GM19193 (cell line): ENCODE measurements around the gene NOTCH1.

ENCODE experiments used
- POLR2A ChIP-seq: IDR thresholded peaks from 4 replicates; pipeline ENCODE4 v1.6.1; 2011; ENCODE audit not compliant: insufficient read depth, insufficient read length; ENCODE audit errors: extremely low read depth

Gene NOTCH1

DNA sequence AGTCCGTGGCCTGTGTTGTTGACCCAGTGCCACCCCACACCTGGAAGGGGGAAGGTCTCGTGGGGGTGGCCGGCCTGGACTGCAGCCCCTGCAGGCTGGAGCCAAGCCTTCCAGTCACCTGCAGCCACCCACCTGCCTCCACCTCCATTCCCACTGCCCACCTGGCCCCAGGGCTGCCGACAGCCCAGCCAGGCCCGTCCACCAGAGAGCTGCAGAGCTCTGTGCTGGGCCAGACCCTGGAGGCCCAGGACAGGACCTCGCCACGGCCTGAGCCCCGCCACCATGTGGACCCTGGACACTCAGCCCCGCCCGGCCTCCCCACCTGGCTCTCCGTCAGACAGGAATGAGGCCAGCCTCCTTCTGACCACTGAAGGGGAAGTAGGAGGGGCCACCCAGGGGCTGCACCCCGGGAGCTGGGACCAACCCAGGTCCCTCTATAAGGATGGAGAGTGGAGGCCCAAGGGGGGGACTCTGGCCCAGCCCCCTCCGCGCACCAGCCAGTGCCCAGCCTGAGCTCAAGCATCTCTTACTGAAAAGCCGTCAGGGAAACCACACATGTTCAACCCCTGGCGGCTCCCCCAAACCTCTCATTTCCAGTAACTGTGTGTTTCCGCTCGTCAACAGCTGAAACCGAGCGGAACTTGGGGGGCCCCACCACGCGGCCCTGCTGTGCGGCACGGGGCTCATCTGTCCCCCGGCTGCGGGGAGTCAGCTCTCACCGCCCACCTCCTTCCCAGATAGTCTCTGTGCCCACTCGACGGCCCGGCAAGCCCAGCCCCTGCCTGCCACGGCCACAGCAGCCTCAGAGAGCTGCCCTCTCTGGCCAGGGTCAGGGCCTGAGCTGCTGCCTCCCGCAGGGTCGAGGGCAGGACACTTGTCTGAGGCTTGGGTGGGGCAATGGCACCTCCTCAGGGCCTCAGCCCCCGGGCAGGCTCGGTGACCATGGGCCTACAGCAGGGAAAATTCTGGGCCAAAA lies 12.8 kb downstream of the NOTCH1 start:
- no peak for TF ChIP-seq POLR2A

- no peak for TF ChIP-seq POLR2A
Observed at GRCh38 chr9:136531904-136532798, 13.7 kb downstream of the NOTCH1 start.

DNA sequence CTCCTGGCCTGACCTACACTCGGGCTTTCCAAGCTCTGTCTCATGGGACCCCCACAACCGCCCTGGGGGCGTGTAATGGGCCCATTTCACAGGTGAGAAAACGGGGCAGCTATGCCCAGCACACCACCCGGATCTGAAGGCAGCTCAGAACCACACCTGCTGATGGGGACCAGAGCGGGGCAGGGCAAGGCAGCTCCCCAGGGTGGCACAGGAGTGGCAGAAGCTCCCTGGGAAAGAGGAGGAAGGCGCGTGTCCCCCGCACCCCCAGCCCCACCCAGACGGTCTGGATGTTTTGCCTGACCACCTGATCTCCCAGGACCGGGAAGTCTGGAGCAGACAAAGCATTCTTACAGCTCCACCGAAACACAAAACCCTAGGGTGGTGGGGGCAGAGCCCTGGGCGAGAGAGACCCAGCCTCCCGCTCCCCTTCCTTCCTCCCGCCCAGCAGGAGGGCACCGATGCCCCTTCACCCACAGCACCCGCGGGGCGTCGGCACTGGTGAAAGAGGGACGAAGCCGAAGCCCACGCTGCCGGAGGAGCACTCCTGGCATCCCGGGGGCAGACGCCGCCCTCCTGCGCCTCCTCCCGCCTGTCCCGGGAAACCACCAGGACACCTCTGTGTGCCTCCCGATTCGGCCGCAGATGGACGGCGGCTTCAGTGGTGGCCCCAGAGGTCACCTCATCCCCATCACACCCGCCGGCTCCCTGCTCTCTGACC lies 14.5 kb downstream of the NOTCH1 start:
- no peak for TF ChIP-seq POLR2A

DNA sequence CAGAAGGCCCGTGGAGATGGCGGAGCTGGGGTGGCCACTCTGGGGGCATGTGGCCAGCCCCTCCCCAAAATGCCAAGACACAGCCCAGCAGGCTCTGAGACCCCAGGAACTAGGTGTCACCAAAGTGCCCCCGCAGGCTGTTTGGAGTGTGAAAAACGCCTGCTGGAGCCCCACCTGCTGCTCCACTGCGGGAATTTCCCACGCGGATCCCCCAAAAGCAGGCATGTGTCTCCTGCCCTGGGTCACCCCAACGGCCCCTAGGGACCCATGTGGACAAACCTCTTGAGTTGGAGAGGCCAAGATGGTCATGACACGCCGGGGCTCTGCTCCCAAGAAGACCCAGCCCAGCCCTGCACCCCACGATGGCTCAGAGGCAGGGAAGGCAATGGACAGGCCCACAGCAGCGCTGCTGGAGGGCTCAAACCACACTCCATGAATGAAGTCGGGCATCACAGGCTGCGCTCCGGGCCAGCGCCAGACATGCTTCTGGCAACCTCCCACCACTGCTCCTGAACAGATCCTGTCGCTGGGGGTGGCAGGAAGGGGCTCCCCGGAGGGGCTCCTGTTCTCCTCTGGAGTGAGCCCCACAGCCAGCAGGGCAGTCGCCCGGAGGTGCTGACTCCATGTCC lies 15.3 kb downstream of the NOTCH1 start:
- TF ChIP-seq POLR2A = no peak

GRCh38 chr9:136529516-136530460 lies 16.1 kb downstream of the NOTCH1 start:
- no peak for TF ChIP-seq POLR2A

- TF ChIP-seq POLR2A = no peak
Observed at GRCh38 chr9:136528716-136529341, 17.0 kb downstream of the NOTCH1 start.

- TF ChIP-seq POLR2A = no peak
Observed at GRCh38 chr9:136527721-136528710, 17.8 kb downstream of the NOTCH1 start.

- TF ChIP-seq POLR2A = no peak
Observed at GRCh38 chr9:136527131-136527530, 18.7 kb downstream of the NOTCH1 start.

- no peak for TF ChIP-seq POLR2A
Observed at GRCh38 chr9:136526625-136527066, 19.2 kb downstream of the NOTCH1 start.

- no peak for TF ChIP-seq POLR2A
Observed at GRCh38 chr9:136525841-136526499, 19.9 kb downstream of the NOTCH1 start.

DNA sequence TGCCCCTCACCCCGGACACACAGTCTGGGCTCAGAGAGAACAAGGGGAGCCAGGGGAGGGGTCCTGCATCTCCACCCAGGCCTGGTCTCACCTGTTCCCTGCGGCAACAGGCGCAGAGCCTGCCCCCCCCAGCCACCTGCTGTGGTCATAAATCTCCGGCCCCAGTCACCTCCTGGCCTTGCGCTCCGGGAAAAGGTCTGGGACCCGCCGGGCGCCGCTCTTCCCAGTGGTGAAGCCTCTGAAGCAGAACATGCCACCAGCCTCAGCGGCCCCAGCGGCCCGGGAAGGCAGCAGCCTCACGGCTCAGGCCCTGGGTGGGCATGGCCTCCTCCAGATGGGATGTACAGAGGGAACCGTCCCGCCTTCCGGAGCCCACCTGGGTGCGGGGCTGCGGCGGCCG lies 20.6 kb downstream of the NOTCH1 start:
- no peak for TF ChIP-seq POLR2A
